Subcutaneous adipose tissue (tissue), 4 donors: Measurements from ENCODE around the gene ITGB6. TPM values are rescaled to one million over a fixed set of nuclear protein-coding genes. Genes with fewer than 3 reads are reported as not detected.

Experiments used
- CTCF ChIP-seq: fragments of 450-650 bp; IDR thresholded peaks from one replicate; pipeline ENCODE4 v1.5.1; 2016; ENCODE audit warnings: low read depth, mild to moderate bottlenecking, control low read depth, antibody characterized with exemption, moderate library complexity
- total RNA-seq, 4 donors: library from RNA; depleted of rRNA; stranded (reverse); fragments of >200 nt; gene quantifications; one replicate each; pipeline ENCODE4 v1.1.0, GENCODE V29; 2016

Gene ITGB6
- total RNA-seq, 4 donors from 2014 or later: not detected

GRCh38 chr2:160141419-160141818 is 58.7 kb downstream of the ITGB6 start:
- no peak for TF ChIP-seq CTCF

GRCh38 chr2:160140471-160140870 is 59.6 kb downstream of the ITGB6 start:
- no peak for TF ChIP-seq CTCF

- no peak for TF ChIP-seq CTCF
Measured at GRCh38 chr2:160139991-160140390, 60.1 kb downstream of the ITGB6 start.

- no peak for TF ChIP-seq CTCF
Measured at GRCh38 chr2:160139350-160139749, 60.7 kb downstream of the ITGB6 start.

- TF ChIP-seq CTCF: no peak
Measured at GRCh38 chr2:160138406-160138805, 61.7 kb downstream of the ITGB6 start.

GRCh38 chr2:160137464-160137863 is 62.6 kb downstream of the ITGB6 start:
- no peak for TF ChIP-seq CTCF

- no peak for TF ChIP-seq CTCF
Measured at GRCh38 chr2:160132761-160133160, 67.3 kb downstream of the ITGB6 start.
